ENCODE measurements around the gene FMN2.

GRCh38 chr1:240500647-240501046, 409.0 kb downstream of the FMN2 start:
- TF ChIP-seq EP300 (IDR thresholded peaks at IDR 0.05) = no peak
- TF ChIP-seq, protein P1, sequence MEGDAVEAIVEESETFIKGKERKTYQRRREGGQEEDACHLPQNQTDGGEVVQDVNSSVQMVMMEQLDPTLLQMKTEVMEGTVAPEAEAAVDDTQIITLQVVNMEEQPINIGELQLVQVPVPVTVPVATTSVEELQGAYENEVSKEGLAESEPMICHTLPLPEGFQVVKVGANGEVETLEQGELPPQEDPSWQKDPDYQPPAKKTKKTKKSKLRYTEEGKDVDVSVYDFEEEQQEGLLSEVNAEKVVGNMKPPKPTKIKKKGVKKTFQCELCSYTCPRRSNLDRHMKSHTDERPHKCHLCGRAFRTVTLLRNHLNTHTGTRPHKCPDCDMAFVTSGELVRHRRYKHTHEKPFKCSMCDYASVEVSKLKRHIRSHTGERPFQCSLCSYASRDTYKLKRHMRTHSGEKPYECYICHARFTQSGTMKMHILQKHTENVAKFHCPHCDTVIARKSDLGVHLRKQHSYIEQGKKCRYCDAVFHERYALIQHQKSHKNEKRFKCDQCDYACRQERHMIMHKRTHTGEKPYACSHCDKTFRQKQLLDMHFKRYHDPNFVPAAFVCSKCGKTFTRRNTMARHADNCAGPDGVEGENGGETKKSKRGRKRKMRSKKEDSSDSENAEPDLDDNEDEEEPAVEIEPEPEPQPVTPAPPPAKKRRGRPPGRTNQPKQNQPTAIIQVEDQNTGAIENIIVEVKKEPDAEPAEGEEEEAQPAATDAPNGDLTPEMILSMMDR (IDR thresholded peaks at IDR 0.05) = no peak
